GM12874 (cell line): Measurements from ENCODE around the gene PLEKHA7.

Experiments used
- CTCF ChIP-seq: IDR thresholded peaks from 2 replicates; pipeline ENCODE4 v1.5.1; 2011; ENCODE audit warnings: low read depth, mild to moderate bottlenecking, control low read depth, low read length, moderate library complexity; ENCODE audit not compliant: insufficient read depth

The PLEKHA7 gene

GRCh38 chr11:16966930-16967671, 47.1 kb downstream of the PLEKHA7 start:
- TF ChIP-seq CTCF = no peak

- no peak for TF ChIP-seq CTCF
Measured at GRCh38 chr11:16964501-16964900, 49.7 kb downstream of the PLEKHA7 start.

- no peak for TF ChIP-seq CTCF
Measured at GRCh38 chr11:16963316-16963876, 50.8 kb downstream of the PLEKHA7 start.

GRCh38 chr11:16962146-16962545, 52.1 kb downstream of the PLEKHA7 start:
- no peak for TF ChIP-seq CTCF

GRCh38 chr11:16960250-16960649, 54.0 kb downstream of the PLEKHA7 start:
- no peak for TF ChIP-seq CTCF

- no peak for TF ChIP-seq CTCF
Measured at GRCh38 chr11:16959602-16960001, 54.6 kb downstream of the PLEKHA7 start.

GRCh38 chr11:16958833-16959232, 55.4 kb downstream of the PLEKHA7 start:
- TF ChIP-seq CTCF = no peak
